Measurements from ENCODE around the gene C3orf20.

Gene C3orf20

GRCh38 chr3:14816359-14816758 is 141.4 kb downstream of the C3orf20 start:
- DNase-seq (ENCODE audit: low read depth), result no peak

GRCh38 chr3:14818804-14819500 is 144.0 kb downstream of the C3orf20 start, which contains the start of gene FGD5:
TSS of gene FGD5 (plus strand) at chr3:14818962. CDS start at chr3:14819072, 110 bp downstream.
- DNase-seq (ENCODE audit: low read depth), result no peak

- no peak for DNase-seq (ENCODE audit: low read depth)
These were observed 144.7 kb downstream of the C3orf20 start for GRCh38 chr3:14819671-14820070.

- no peak for DNase-seq (ENCODE audit: low read depth)
These were observed 145.2 kb downstream of the C3orf20 start for GRCh38 chr3:14820156-14820555.

GRCh38 chr3:14821151-14821550 is 146.2 kb downstream of the C3orf20 start:
- DNase-seq (ENCODE audit: low read depth), result no peak

- no peak for DNase-seq (ENCODE audit: low read depth)
These were observed 147.2 kb downstream of the C3orf20 start for GRCh38 chr3:14822134-14822533.

All from fibroblast of gingiva (primary cell).